Choroid plexus epithelial cell (primary cell): ENCODE results near the gene SNRNP40.

Experiments used
- DNase-seq: peaks from one replicate; pipeline ENCODE4 v3.0.0-alpha.2; 2010; ENCODE audit warnings: low read depth
- H3K4me3 ChIP-seq: 2 replicates; pipeline ENCODE4 v1.5.1; 2011; ENCODE audit warnings: low read depth, mild to moderate bottlenecking, control low read depth, low read length, moderate library complexity
- TF ChIP-seq, protein P1 (sequence below): conservative IDR thresholded peaks from 2 replicates; pipeline ENCODE4 v1.5.1; 2011; ENCODE audit warnings: low read depth, mild to moderate bottlenecking, control low read depth, inconsistent platforms, low read length, moderate library complexity

Gene SNRNP40

DNA sequence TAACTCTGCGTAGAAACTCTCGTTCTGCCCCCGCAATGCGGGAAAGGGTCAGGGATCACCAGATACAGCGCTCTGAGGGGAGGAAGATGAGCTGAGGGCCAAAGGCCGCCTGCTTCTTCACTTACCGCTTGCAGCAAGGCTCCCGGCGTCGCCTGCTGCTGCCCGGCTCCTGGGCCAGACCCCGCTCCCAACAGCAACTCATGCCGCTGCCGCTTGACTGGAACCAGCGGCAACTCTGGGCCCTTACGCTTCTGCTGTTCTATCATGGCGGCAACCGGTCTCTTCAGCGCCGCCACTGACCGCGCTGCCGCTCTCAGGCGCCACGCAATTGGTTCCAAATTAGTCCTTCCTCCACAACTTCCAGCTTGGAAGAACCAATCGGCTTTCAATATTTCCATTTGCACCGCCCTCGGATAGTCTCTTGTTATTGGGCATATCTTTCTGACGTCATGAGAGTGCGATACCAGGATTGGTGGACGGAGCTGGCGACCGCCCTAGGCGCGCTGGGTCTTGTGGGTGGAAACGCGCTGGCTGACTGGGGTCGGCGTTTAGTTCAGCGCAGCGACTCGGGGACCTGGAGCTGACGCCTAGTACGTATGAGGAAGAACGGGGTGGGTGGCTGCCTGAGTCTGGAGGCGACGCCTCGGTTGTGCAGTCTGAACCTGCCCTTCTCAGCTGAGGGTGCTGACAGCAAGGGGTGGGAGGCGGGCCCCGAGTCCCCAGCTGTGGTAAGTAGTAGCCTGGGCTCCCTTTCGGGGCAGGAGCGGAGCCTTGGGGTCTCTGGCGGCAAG lies at the start of gene SNRNP40, which contains the start of gene ZCCHC17:
SNRNP40 (minus strand) TSS at position 303 of the 791 bp plus-strand sequence; CDS start at position 266, 37 bp downstream.
ZCCHC17 (plus strand) TSS at position 547 of the 791 bp plus-strand sequence. CDS start 13,067 bp downstream, outside the sequence.
- TF ChIP-seq, protein P1, sequence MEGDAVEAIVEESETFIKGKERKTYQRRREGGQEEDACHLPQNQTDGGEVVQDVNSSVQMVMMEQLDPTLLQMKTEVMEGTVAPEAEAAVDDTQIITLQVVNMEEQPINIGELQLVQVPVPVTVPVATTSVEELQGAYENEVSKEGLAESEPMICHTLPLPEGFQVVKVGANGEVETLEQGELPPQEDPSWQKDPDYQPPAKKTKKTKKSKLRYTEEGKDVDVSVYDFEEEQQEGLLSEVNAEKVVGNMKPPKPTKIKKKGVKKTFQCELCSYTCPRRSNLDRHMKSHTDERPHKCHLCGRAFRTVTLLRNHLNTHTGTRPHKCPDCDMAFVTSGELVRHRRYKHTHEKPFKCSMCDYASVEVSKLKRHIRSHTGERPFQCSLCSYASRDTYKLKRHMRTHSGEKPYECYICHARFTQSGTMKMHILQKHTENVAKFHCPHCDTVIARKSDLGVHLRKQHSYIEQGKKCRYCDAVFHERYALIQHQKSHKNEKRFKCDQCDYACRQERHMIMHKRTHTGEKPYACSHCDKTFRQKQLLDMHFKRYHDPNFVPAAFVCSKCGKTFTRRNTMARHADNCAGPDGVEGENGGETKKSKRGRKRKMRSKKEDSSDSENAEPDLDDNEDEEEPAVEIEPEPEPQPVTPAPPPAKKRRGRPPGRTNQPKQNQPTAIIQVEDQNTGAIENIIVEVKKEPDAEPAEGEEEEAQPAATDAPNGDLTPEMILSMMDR: peak; percentile 28
- DNase-seq: peak; percentile 99

DNA sequence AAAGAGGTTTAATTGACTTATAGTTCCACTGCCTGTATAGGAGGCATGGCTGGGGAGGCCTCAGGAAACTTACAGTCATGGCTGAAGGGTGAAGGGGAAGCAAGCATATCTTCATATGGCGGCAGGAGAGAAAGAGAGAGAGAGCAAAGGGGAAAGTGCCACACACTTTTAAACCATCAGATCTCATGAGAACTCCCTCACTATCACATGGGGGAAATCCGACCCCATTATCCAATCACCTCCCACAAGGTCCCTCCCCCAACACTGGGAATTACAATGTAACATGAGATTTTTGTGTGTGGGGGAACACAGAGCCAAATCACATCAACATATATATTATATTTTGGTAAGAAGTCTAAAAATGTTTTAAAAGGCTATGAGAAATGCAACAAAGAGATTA lies 49.0 kb upstream of the SNRNP40 start:
- no peak for DNase-seq
- H3K4me3 ChIP-seq: no peak overlapping the region
- TF ChIP-seq, protein P1: no peak

More for the DNA sequence above, at the start of gene SNRNP40, which contains the start of gene ZCCHC17:
- peak within 1 kb of the TSS; percentile 100 for H3K4me3 ChIP-seq

DNA sequence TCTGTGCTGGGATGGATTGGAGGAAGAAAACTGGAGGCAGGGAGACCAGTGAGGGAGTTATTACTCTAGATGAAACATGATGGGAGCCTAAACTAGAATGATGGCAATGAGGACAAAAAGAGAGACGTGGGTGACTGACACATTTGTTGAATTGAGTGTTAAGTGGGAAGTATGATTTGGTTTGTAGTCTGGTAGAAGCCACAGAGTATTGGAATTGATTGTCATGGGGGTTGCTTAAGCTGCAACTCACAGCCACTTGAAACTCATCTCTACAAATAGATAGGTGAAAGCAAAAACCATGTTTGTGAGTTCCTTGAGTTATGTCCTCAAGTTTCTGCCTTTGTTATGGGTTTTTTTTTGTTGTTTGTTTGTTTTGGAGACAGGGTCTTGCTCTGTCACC lies 47.9 kb upstream of the SNRNP40 start:
- TF ChIP-seq, protein P1: no peak
- DNase-seq: no peak
- no peak overlapping the region for H3K4me3 ChIP-seq

DNA sequence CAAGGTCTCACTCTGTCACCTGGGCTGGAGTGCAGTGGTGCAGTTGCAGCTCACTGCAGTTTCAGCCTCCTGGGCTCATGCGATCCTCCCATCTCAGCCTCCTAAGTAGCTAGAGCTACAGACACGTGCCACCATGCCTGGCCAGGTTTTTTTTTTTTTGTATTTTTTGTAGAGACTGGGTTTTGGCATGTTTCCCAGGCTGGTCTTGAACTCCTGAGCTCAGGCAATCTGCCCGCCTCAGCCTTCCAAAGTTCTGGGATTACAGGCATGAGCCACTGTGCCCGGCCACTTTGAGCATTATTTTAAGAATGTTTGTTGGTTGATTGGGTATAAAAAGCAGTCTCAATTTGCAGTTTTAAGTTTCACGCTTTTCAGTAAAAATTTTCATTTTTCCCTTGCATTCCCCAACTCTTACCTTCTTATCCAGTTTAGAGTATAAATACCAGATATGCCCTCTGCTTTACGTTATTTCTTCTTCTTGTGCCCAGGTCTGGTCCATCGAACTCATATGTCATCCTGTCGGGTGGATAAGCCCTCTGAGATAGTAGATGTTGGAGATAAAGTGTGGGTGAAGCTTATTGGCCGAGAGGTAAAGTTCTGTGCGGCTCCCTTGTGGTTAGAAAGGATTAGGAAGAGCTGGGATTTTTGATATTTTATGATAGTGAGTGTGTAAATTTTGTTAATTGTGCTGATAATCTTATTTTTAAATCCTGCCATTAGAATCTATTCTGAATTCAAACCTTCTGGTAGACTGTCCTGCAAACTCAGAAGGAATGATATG lies 40.3 kb upstream of the SNRNP40 start:
- no peak for DNase-seq
- TF ChIP-seq, protein P1: no peak
- H3K4me3 ChIP-seq: no peak overlapping the region

DNA sequence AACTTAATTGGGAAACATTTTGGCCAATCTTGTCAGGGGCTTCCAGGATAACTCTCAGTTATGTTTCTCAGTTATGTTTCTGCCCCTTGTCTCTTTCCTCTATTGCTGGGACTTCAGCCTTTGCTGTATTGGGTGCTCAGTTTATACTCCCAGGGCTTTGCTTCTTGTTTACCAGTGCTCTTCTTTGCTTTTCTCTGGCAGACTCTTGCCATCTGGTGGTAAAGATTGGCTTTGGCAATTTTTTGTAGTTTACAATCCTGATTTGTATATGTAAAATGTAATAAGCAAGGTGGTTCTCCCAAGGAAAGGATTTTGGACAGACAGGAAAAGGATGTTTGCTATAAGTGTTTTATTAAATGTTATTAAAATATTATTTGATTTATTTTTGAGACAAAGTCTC lies 38.4 kb upstream of the SNRNP40 start:
- peak; percentile 67 for DNase-seq
- TF ChIP-seq, protein P1: peak; percentile 68
- no peak overlapping the region for H3K4me3 ChIP-seq

DNA sequence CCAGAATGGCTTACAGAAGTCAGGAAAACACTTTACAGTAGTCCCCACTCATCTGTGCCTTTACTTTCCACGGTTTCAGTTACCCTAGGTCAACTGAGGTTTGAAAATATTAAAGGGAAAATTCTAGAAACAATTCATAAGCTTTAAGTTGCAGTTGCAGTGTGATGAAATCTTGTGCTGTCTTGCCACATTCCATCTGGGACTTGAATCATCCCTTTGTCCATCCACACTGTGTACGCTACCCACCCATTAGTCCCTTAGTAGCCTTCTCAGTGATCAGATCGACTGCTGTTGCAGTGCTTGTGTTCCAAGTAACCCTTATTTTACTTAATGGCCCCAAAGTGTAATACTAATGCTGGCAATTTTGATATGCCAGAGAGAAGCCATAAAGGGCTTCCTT lies 30.8 kb upstream of the SNRNP40 start:
- H3K4me3 ChIP-seq: no peak overlapping the region
- peak; percentile 38 for DNase-seq
- TF ChIP-seq, protein P1: no peak
